Coronary artery (tissue), 2 donors: Measurements from ENCODE around the gene NEUROG1.
"Not testable (repeated sequence)": the region's sequence is repeated elsewhere in the genome, so short reads cannot be mapped to it uniquely, and the experiment has no call there.

Source experiments
- DNase-seq: peaks from one replicate; pipeline ENCODE4 v3.0.0-alpha.2; 2017; ENCODE audit warnings: low spot score
- H3K27ac ChIP-seq, 2 donors: fragments of 200-600 bp; sonication (generic); one replicate each; pipeline ENCODE4 v1.5.1; 2016 to 2019
- H3K4me3 ChIP-seq: fragments of 200-600 bp; sonication (generic); 2 replicates; pipeline ENCODE4 v1.5.1; 2016; ENCODE audit warnings: mild to moderate bottlenecking, moderate library complexity
- CTCF ChIP-seq: fragments of 200-600 bp; sonication (generic); IDR thresholded peaks from one replicate; pipeline ENCODE4 v1.5.1; 2019; ENCODE audit warnings: antibody characterized with exemption

Gene NEUROG1

GRCh38 chr5:135497971-135498636 lies 37.7 kb downstream of the NEUROG1 start:
- DNase-seq, result no peak
- no peak overlapping the region for H3K27ac ChIP-seq
- TF ChIP-seq CTCF, result no peak
- H3K4me3 ChIP-seq, result no peak overlapping the region

- not testable (repeated sequence) for DNase-seq, H3K27ac ChIP-seq, H3K4me3 ChIP-seq
These were observed 40.2 kb downstream of the NEUROG1 start for GRCh38 chr5:135495531-135495930.

- H3K4me3 ChIP-seq, result no peak overlapping the region
- TF ChIP-seq CTCF, result no peak
- DNase-seq, result no peak
- no peak overlapping the region for H3K27ac ChIP-seq
These were observed 41.6 kb downstream of the NEUROG1 start for GRCh38 chr5:135494196-135494595.

- Histone ChIP-seq H3K4me3 (no peak overlapping the region), H3K27ac (peak overlapping the region in 1 of 2 donors; percentile 46)
- no peak for TF ChIP-seq CTCF
- no peak for DNase-seq
These were observed 42.2 kb downstream of the NEUROG1 start for GRCh38 chr5:135493406-135494180.

- no peak for TF ChIP-seq CTCF
- Histone ChIP-seq H3K4me3 (no peak overlapping the region), H3K27ac (no peak overlapping the region)
- no peak for DNase-seq
These were observed 43.5 kb downstream of the NEUROG1 start for GRCh38 chr5:135492319-135492626.

- no peak for DNase-seq
- Histone ChIP-seq H3K4me3 (no peak overlapping the region), H3K27ac (no peak overlapping the region)
- TF ChIP-seq CTCF, result no peak
These were observed 44.0 kb downstream of the NEUROG1 start for GRCh38 chr5:135491552-135492318.

- DNase-seq, result no peak
- Histone ChIP-seq H3K4me3 (no peak overlapping the region), H3K27ac (no peak overlapping the region)
- TF ChIP-seq CTCF, result no peak
These were observed 44.7 kb downstream of the NEUROG1 start for GRCh38 chr5:135491038-135491551.
